Kidney (tissue), 14 donors: ENCODE data around the gene PCSK5. TPM values are rescaled to one million over a fixed set of nuclear protein-coding genes. Genes with fewer than 3 reads are reported as not detected.

Experiments used
- DNase-seq, 5 donors: peaks; one replicate each; pipeline ENCODE4 v3.0.0-alpha.2; 2013 to 2020
- FAIRE-seq: peaks from 2 replicates; lab custom pipeline; 2012; peaks lifted over from hg19 to GRCh38; lab: Jason Lieb, UNC
- H3K27ac ChIP-seq, 2 donors: one replicate each; pipeline ENCODE4 v1.7.0; 2013; ENCODE audit warnings: low read depth in 2 of 2, low read length in 2 of 2, inconsistent platforms in 1 of 2
- H3K27me3 ChIP-seq: one replicate; pipeline ENCODE4 v1.7.1; 2013; ENCODE audit warnings: low read length, inconsistent platforms; ENCODE audit not compliant: control insufficient read depth, insufficient read depth
- H3K36me3 ChIP-seq, 3 donors: one replicate each; pipeline versions ENCODE4 v1.7.0 to v1.7.1; 2013; ENCODE audit warnings: low read length in 3 of 3, control low read depth in 1 of 3, inconsistent platforms in 1 of 3; ENCODE audit not compliant: insufficient read depth in 3 of 3, control insufficient read depth in 2 of 3
- H3K4me1 ChIP-seq, 3 donors: one replicate each; pipeline versions ENCODE4 v1.7.0 to v1.7.1; 2013; ENCODE audit warnings: low read length in 3 of 3, inconsistent platforms in 1 of 3, low read depth in 1 of 3; ENCODE audit not compliant: control insufficient read depth in 2 of 3, insufficient read depth in 2 of 3
- H3K4me3 ChIP-seq, 3 donors: one replicate each; pipeline versions ENCODE4 v1.7.0 to v1.8.1; 2013; ENCODE audit warnings: low read length in 3 of 3, control low read depth in 1 of 3, inconsistent platforms in 1 of 3
- H3K9ac ChIP-seq, 3 donors: one replicate each; pipeline versions ENCODE4 v1.7.0 to v1.7.1; 2013; ENCODE audit warnings: low read length in 3 of 3, control low read depth in 1 of 3, inconsistent platforms in 1 of 3
- H3K9me3 ChIP-seq, 3 donors: one replicate each; pipeline versions ENCODE4 v1.7.0 to v1.7.1; 2013; ENCODE audit warnings: low read length in 3 of 3, control low read depth in 1 of 3, inconsistent platforms in 1 of 3; ENCODE audit not compliant: control insufficient read depth in 2 of 3, insufficient read depth in 1 of 3
- CTCF ChIP-seq: IDR thresholded peaks from 3 replicates; pipeline ENCODE4 v1.5.1; 2012; ENCODE audit warnings: mild to moderate bottlenecking, moderate library complexity, borderline replicate concordance; ENCODE audit not compliant: insufficient read depth; ENCODE audit errors: extremely low read depth
- intact Hi-C: fragments of 100-400 bp; cut with DNase I; formaldehyde crosslinking; loops from one replicate; pipeline ENCODE4 v1.11.1; 2022
- polyA plus RNA-seq: library from polyadenylated mRNA; stranded (reverse); fragments of 350-450 nt; fragmentation: Illumina TruSeq; extraction: RNeasy Lipid Tissue Mini Kit (QIAGEN cat#74804); gene quantifications from one replicate; pipeline ENCODE4 v1.2.3, GENCODE V29; 2014; ENCODE audit warnings: low read depth, low replicate concordance; ENCODE audit not compliant: insufficient read depth
- total RNA-seq: library from RNA; stranded (reverse); fragmentation: NEBNext Ultra II Directional; extraction: Animal tissue kit (Norgen Biotek cat#: 25700); gene quantifications from one replicate; pipeline ENCODE4 v1.2.1, GENCODE V29; 2021
- donor health status: control.
- donor health status: control.
- donor health status: control.
- donor health status: control.
- donor health status: control.
- donor health status: DM: yes; HTN: yes; CAD: no.
- donor health status: Normal renal cell carcinoma (clear cell type).

Gene PCSK5
- total and polyA plus RNA-seq, 2 donors from 2014 or later, result 1.6 to 14.7 TPM

GRCh38 chr9:75930190-75930589 lies 39.7 kb downstream of the PCSK5 start:
- TF ChIP-seq CTCF, result no peak
- Histone ChIP-seq H3K27ac (no peak overlapping the region), H3K9me3 (no peaks in the 10 kb centered on the region), H3K4me3 (no peak overlapping the region), H3K4me1 (peaks cover 0 to 7% (median 2%) of the 10 kb centered on the region in 3 donors), H3K36me3 (peaks cover 0 to 3% (median 0%) of the 10 kb centered on the region in 3 donors), H3K9ac (no peak overlapping the region), H3K27me3 (no peaks in the 10 kb centered on the region)
- DNase-seq (no peak), FAIRE-seq (no peak)
- intact Hi-C loops, result no loop called here

- peak in 3 of 5 donors; percentile 44 to 72 (median 69) for DNase-seq
- FAIRE-seq, result no peak
- no peak overlapping the region for H3K27ac ChIP-seq
- TF ChIP-seq CTCF, result no peak
- H3K4me1 ChIP-seq, result peaks cover 0 to 7% (median 2%) of the 10 kb centered on the region in 3 donors
- peaks cover 0 to 3% (median 0%) of the 10 kb centered on the region in 3 donors for H3K36me3 ChIP-seq
- H3K9ac ChIP-seq, result no peak overlapping the region
- H3K27me3 ChIP-seq, result no peaks in the 10 kb centered on the region
- no peaks in the 10 kb centered on the region for H3K9me3 ChIP-seq
- intact Hi-C loops, result no loop called here
- H3K4me3 ChIP-seq, result no peak overlapping the region
These were observed 40.4 kb downstream of the PCSK5 start for GRCh38 chr9:75930730-75931321.

GRCh38 chr9:75933982-75934381 lies 43.5 kb downstream of the PCSK5 start:
- Histone ChIP-seq H3K4me1 (peaks cover 0 to 7% (median 2%) of the 10 kb centered on the region in 3 donors), H3K27me3 (no peaks in the 10 kb centered on the region), H3K9me3 (no peaks in the 10 kb centered on the region), H3K4me3 (no peak overlapping the region), H3K36me3 (peaks cover 0 to 3% (median 0%) of the 10 kb centered on the region in 3 donors), H3K9ac (no peak overlapping the region), H3K27ac (no peak overlapping the region)
- TF ChIP-seq CTCF, result no peak
- intact Hi-C loops, result no loop called here
- DNase-seq, result no peak
- no peak for FAIRE-seq
